ENCODE measurements around the gene KRTAP15-1.
A peak's percentile ranks its signal among the peaks of the same experiment; 100 is the strongest.

Gene KRTAP15-1, protein sequence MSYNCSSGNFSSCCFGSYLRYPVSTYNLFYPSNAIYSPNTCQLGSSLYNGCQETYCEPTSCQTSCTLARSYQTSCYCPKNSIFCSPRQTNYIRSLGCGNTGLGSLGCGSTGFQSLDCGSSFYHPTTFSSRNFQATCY

GRCh38 chr21:30439975-30440374 is at the start of gene KRTAP15-1:
Gene KRTAP15-1 (plus strand): TSS chr21:30440275. CDS start chr21:30440328, 53 bp downstream.
- Histone ChIP-seq H3K4me3 (no peak within 1 kb of the TSS), H3K27me3 (ENCODE audit: low read depth) (no peaks in the 10 kb centered on the region), H3K36me3 (replicated peaks) (no peaks in the 10 kb centered on the region), H3K9me3 (no peaks in the 10 kb centered on the region; the same call in 1 of the 2 replicates), H3K4me1 (no peaks in the 10 kb centered on the region)
- DNase-seq (ENCODE audit: low spot score in 2 of 2) = no peak
- in situ Hi-C loops (cut with MboI; ENCODE audit: low sequenced_read_pairs) = no loop called here

- no peaks in the 10 kb centered on the region for H3K27me3 ChIP-seq (ENCODE audit: low read depth)
- H3K4me3 ChIP-seq = no peak overlapping the region
- no peaks in the 10 kb centered on the region for H3K9me3 ChIP-seq
- H3K36me3 ChIP-seq (replicated peaks) = no peaks in the 10 kb centered on the region
- no peaks in the 10 kb centered on the region for H3K4me1 ChIP-seq
- no peak for DNase-seq (ENCODE audit: low spot score in 2 of 2)
- in situ Hi-C loops (cut with MboI; ENCODE audit: low sequenced_read_pairs) = no loop called here
Measured at GRCh38 chr21:30391492-30392025, 48.5 kb upstream of the KRTAP15-1 start.

DNA sequence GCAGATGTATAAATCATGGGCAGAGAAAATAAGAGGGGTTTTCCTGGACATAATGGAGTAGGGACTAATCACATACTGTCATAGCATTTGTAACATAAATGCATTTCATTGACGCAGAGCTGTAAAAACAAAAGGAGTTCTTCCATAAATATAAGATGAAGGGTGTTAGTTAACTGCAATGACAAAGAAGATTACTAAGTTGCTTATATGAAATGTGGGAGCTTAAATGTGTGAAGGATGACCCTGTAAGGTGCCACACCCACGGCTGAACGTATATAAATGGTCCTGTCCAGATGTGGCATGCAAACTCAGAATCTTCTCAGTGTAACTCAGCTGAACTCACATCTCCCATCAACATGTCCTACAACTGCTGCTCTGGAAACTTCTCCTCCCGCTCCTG is 44.3 kb upstream of the KRTAP15-1 start, which contains the start of gene KRTAP13-1:
Gene KRTAP13-1, plus strand, starts transcription at position 301 of the 400 bp plus-strand sequence. Its CDS starts 56 bp downstream, at position 357.
- Histone ChIP-seq H3K4me1 (no peaks in the 10 kb centered on the region), H3K9me3 (no peaks in the 10 kb centered on the region), H3K36me3 (replicated peaks) (no peaks in the 10 kb centered on the region), H3K4me3 (no peak within 1 kb of the TSS), H3K27me3 (ENCODE audit: low read depth) (no peaks in the 10 kb centered on the region)
- no peak for DNase-seq (ENCODE audit: low spot score in 2 of 2)
- in situ Hi-C loops (cut with MboI; ENCODE audit: low sequenced_read_pairs) = no loop called here

- Histone ChIP-seq H3K9me3 (no peaks in the 10 kb centered on the region; the same call in 1 of the 2 replicates), H3K27me3 (ENCODE audit: low read depth) (no peaks in the 10 kb centered on the region), H3K36me3 (replicated peaks) (no peaks in the 10 kb centered on the region), H3K4me1 (no peaks in the 10 kb centered on the region), H3K4me3 (no peak overlapping the region)
- peak in 1 of 2 experiments; percentile 9 for DNase-seq (ENCODE audit: low spot score in 2 of 2)
- in situ Hi-C loops (cut with MboI; ENCODE audit: low sequenced_read_pairs) = no loop called here
Measured at GRCh38 chr21:30408782-30409494, 31.1 kb upstream of the KRTAP15-1 start.

DNA sequence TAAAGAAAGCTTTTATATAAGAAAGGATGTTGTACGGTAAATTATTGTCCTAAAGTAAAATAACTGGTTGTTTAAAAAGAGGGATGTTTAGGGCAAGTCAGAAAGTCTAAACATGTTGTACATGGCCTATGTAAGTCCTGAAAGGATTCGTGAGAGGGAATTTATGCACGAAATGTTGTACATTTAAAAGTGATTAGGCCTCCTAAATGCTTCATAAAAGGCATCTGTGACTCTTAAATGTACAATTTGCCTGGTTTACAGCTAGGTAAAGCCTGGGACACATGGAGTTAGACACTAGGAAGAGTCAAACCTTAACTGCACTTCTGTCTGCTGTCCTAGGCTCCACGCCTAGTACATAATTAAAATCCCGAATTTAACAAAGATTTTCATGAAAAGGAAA is 24.1 kb upstream of the KRTAP15-1 start:
- no peaks in the 10 kb centered on the region for H3K27me3 ChIP-seq (ENCODE audit: low read depth)
- no peak overlapping the region for H3K4me3 ChIP-seq
- H3K9me3 ChIP-seq = peaks cover 3% of the 10 kb centered on the region; the same call in 1 of the 2 replicates
- no peak for DNase-seq (ENCODE audit: low spot score in 2 of 2)
- H3K4me1 ChIP-seq = no peaks in the 10 kb centered on the region
- in situ Hi-C loops (cut with MboI; ENCODE audit: low sequenced_read_pairs) = no loop called here
- no peaks in the 10 kb centered on the region for H3K36me3 ChIP-seq (replicated peaks)

- in situ Hi-C loops (cut with MboI; ENCODE audit: low sequenced_read_pairs) = no loop called here
- Histone ChIP-seq H3K4me1 (no peaks in the 10 kb centered on the region), H3K9me3 (no peaks in the 10 kb centered on the region; the same call in 1 of the 2 replicates), H3K4me3 (no peak within 1 kb of the TSS), H3K27me3 (ENCODE audit: low read depth) (no peaks in the 10 kb centered on the region), H3K36me3 (replicated peaks) (no peaks in the 10 kb centered on the region)
- DNase-seq (ENCODE audit: low spot score in 2 of 2) = no peak
Measured at GRCh38 chr21:30425826-30426225, 14.2 kb upstream of the KRTAP15-1 start, which contains the start of gene KRTAP13-3. Gene KRTAP13-3 (minus strand): TSS chr21:30425926. CDS start chr21:30425912, 14 bp downstream.

DNA sequence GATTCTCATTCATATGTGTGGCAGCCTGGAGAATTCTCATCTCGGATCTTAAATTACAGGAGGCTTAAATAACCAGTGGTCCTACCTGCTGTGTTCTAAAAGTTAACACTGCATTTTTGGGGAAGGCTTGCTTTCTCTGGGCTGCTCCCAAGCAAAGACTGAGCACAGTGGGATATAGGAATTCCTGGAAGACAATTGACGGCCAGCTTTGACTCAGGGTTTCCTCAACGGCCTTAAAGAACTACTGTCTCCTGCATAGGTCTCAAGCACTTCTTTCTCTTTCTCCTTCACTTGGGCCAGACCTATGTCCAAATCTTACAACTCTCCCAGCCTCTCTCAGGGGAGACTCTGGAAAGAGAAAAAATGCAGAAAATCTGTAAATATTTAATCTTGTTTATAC is 13.3 kb upstream of the KRTAP15-1 start:
- Histone ChIP-seq H3K36me3 (replicated peaks) (no peaks in the 10 kb centered on the region), H3K27me3 (ENCODE audit: low read depth) (no peaks in the 10 kb centered on the region), H3K4me3 (no peak overlapping the region), H3K9me3 (no peaks in the 10 kb centered on the region; the same call in 1 of the 2 replicates), H3K4me1 (no peaks in the 10 kb centered on the region)
- DNase-seq (ENCODE audit: low spot score in 2 of 2) = no peak
- in situ Hi-C loops (cut with MboI; ENCODE audit: low sequenced_read_pairs) = no loop called here

DNA sequence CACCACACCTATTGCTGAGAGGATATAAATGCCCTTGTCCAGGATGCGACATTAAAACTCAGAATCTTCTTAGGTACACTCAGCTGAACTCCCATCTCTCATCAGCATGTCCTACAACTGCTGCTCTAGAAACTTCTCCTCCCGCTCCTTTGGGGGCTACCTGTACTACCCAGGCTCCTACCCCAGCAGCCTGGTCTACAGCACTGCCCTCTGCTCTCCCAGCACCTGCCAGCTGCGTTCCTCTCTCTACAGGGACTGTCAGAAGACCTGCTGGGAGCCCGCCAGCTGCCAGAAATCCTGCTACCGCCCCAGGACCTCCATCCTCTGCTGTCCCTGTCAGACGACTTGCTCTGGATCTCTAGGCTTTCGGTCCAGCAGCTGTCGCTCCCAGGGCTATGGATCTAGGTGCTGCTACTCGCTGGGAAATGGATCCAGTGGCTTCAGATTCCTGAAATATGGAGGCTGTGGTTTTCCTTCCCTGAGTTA is 9.9 kb upstream of the KRTAP15-1 start, which contains the start of gene KRTAP13-4:
Gene KRTAP13-4, plus strand, starts transcription at position 51 of the 486 bp plus-strand sequence. Its CDS starts 56 bp downstream, at position 107.
- no peaks in the 10 kb centered on the region for H3K4me1 ChIP-seq

GRCh38 chr21:30434033-30434631 is 5.9 kb upstream of the KRTAP15-1 start:
- no peaks in the 10 kb centered on the region for H3K27me3 ChIP-seq (ENCODE audit: low read depth)
- H3K4me3 ChIP-seq = no peak overlapping the region
- H3K36me3 ChIP-seq (replicated peaks) = no peaks in the 10 kb centered on the region
- H3K9me3 ChIP-seq = no peaks in the 10 kb centered on the region; the same call in 1 of the 2 replicates
- DNase-seq (ENCODE audit: low spot score in 2 of 2) = peak in 1 of 2 experiments; percentile 9
- no peaks in the 10 kb centered on the region for H3K4me1 ChIP-seq
- in situ Hi-C loops (cut with MboI; ENCODE audit: low sequenced_read_pairs) = no loop called here

More for the DNA sequence above, 9.9 kb upstream of the KRTAP15-1 start, which contains the start of gene KRTAP13-4:
- DNase-seq (ENCODE audit: low spot score in 2 of 2) = no peak
- no peaks in the 10 kb centered on the region for H3K27me3 ChIP-seq (ENCODE audit: low read depth)
- in situ Hi-C loops (cut with MboI; ENCODE audit: low sequenced_read_pairs) = no loop called here
- H3K4me3 ChIP-seq = no peak within 1 kb of the TSS
- no peaks in the 10 kb centered on the region; the same call in 1 of the 2 replicates for H3K9me3 ChIP-seq
- no peaks in the 10 kb centered on the region for H3K36me3 ChIP-seq (replicated peaks)

GRCh38 chr21:30437010-30437565 is 3.0 kb upstream of the KRTAP15-1 start:
- no peaks in the 10 kb centered on the region; the same call in 1 of the 2 replicates for H3K9me3 ChIP-seq
- no peaks in the 10 kb centered on the region for H3K27me3 ChIP-seq (ENCODE audit: low read depth)
- in situ Hi-C loops (cut with MboI; ENCODE audit: low sequenced_read_pairs) = no loop called here
- no peak for DNase-seq (ENCODE audit: low spot score in 2 of 2)
- no peaks in the 10 kb centered on the region for H3K36me3 ChIP-seq (replicated peaks)
- no peak overlapping the region for H3K4me3 ChIP-seq
- H3K4me1 ChIP-seq = no peaks in the 10 kb centered on the region

- in situ Hi-C loops (cut with MboI; ENCODE audit: low sequenced_read_pairs) = no loop called here
- no peak overlapping the region for H3K4me3 ChIP-seq
- no peak for DNase-seq (ENCODE audit: low spot score in 2 of 2)
- no peaks in the 10 kb centered on the region for H3K27me3 ChIP-seq (ENCODE audit: low read depth)
- H3K9me3 ChIP-seq = no peaks in the 10 kb centered on the region
- no peaks in the 10 kb centered on the region for H3K36me3 ChIP-seq (replicated peaks)
- no peaks in the 10 kb centered on the region for H3K4me1 ChIP-seq
Measured at GRCh38 chr21:30443226-30443625, 3.2 kb downstream of the KRTAP15-1 start.

- Histone ChIP-seq H3K27me3 (ENCODE audit: low read depth) (no peaks in the 10 kb centered on the region), H3K4me1 (no peaks in the 10 kb centered on the region), H3K4me3 (no peak overlapping the region), H3K36me3 (replicated peaks) (no peaks in the 10 kb centered on the region), H3K9me3 (no peaks in the 10 kb centered on the region)
- DNase-seq (ENCODE audit: low spot score in 2 of 2) = no peak
- in situ Hi-C loops (cut with MboI; ENCODE audit: low sequenced_read_pairs) = no loop called here
Measured at GRCh38 chr21:30444204-30444603, 4.1 kb downstream of the KRTAP15-1 start.

DNA sequence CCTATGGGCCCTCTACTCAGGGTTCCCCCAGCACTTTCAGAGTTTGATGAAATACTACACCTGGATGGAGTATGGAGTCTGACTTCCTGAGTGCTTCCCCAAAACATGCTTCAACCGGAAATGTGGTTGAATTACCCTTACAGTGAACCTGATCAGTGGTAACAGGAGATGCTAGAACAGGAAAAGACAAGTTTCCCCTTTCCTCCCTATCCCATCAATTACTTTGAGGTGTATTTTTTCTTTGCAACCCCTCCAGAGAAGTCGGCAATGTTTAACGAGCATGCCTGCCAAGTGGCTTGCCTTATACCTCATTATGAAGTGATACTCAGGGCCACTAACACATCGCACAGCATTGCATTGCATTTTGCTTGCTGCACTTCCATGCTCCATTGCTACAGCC is 7.0 kb downstream of the KRTAP15-1 start:
- no peaks in the 10 kb centered on the region for H3K36me3 ChIP-seq (replicated peaks)
- no peaks in the 10 kb centered on the region for H3K4me1 ChIP-seq
- H3K9me3 ChIP-seq = no peaks in the 10 kb centered on the region
- no peak for DNase-seq (ENCODE audit: low spot score in 2 of 2)
- in situ Hi-C loops (cut with MboI; ENCODE audit: low sequenced_read_pairs) = no loop called here
- no peak overlapping the region for H3K4me3 ChIP-seq
- H3K27me3 ChIP-seq (ENCODE audit: low read depth) = no peaks in the 10 kb centered on the region
